Uterus (tissue), 2 donors: ENCODE results near the gene GAMT.

ENCODE experiments used
- CTCF ChIP-seq, 4 experiments: fragments of 200-600 bp in 2 of 4; fragments of 450-650 bp in 2 of 4; sonication (generic) in 2 of 4; IDR thresholded peaks; one replicate each; pipeline ENCODE4 v1.5.1; 2016 to 2019; ENCODE audit warnings: antibody characterized with exemption in 4 of 4, mild to moderate bottlenecking in 2 of 4, moderate library complexity in 1 of 4
- POLR2A ChIP-seq, 2 donors: fragments of 450-650 bp; IDR thresholded peaks; one replicate each; pipeline ENCODE4 v1.6.1; 2016; ENCODE audit warnings: antibody characterized with exemption in 2 of 2, mild to moderate bottlenecking in 1 of 2, moderate library complexity in 1 of 2

DNA sequence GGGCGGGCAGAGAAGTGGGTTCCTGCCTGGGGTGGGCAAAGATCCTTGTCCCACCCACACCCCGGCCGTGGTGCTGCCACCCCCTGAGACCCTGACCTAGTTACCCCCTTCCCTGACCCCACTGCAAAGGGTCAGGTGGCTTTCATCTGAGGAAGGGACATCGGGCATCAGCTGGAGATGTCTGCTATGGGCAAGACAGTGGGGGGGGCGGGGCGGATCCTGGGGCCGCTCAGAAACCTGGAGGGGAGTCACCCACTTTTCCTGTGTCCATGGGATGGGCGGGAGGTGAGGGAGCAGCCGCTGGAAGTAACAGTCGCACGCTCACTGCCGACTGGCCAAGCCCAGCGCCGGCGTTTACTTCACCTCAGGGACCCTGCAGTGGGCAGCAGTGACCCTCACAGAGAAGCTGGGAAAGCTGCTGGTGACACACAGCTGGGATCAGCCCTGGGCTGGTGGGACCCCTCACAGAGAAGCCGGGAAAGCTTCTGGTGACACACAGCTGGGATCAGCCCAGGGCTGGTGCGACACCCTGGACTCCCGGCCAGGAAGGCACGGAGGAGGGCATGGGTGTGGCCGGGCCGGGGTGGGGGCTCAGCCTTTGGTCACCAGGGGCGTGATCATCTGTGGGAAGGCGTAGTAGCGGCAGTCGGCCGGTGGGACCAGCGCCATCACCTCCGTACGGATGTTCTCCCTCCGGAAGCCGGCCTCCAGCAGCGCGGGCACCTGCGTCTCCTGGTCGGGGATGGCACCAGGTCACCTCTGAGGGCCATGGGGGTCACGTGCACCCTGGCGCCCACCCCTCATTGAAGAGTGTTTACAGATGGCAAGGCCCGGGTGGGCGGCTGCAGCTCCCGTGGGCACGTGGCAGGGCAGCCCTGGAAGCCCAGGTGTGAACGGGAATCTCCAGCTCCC is 4.3 kb downstream of the GAMT start:
- no peak for TF ChIP-seq POLR2A (IDR thresholded peaks at IDR 0.05)
- TF ChIP-seq CTCF (IDR thresholded peaks at IDR 0.05): no peak
